PC-3 (cell line): ENCODE data around the gene QPRT.

Experiments used
- EZH2 ChIP-seq: fragments of 300-600 bp; sonication (generic); IDR thresholded peaks from one replicate; pipeline ENCODE4 v1.6.1; 2017; ENCODE audit warnings: antibody characterized with exemption, mild to moderate bottlenecking, low read length; ENCODE audit not compliant: unreplicated experiment
- EZH2phosphoT487 ChIP-seq: fragments of 300-600 bp; sonication (generic); IDR thresholded peaks from 2 replicates; pipeline ENCODE4 v1.6.1; 2018; ENCODE audit warnings: mild to moderate bottlenecking, antibody characterized with exemption, low read length, borderline replicate concordance
- TF ChIP-seq, protein P1 (sequence below): fragments of 300-600 bp; sonication (generic); conservative IDR thresholded peaks from 2 replicates; pipeline ENCODE4 v1.5.1; 2017; ENCODE audit warnings: antibody characterized with exemption, low read depth, mild to moderate bottlenecking, low read length

DNA sequence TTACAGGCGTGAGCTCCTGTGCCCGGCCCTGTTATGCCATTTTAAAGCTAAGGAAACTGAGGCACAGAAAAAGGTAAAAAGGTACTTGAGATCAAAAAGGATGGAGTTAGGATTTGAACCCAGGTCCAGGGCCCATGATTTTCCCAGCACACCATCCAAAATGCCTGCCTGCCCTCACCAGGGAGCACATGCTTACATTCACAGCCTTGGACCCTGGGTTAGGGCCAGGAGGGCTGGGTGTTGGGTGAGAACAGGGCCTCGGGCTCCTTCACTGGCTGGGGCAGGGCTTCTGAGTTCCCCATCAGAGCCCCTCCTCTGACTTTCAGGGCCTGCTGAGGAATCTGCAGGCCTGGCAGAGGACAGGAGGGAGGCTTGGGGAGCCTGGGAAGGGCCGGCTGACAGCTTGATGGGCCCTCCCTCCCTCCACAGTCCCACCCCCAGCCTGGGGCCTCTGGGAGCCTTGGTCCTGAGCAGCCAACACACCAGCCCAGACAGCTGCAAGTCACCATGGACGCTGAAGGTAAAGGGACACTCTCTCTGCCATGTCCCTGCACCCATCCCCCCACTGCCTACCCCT, at the start of gene QPRT:
- TF ChIP-seq, protein P1, sequence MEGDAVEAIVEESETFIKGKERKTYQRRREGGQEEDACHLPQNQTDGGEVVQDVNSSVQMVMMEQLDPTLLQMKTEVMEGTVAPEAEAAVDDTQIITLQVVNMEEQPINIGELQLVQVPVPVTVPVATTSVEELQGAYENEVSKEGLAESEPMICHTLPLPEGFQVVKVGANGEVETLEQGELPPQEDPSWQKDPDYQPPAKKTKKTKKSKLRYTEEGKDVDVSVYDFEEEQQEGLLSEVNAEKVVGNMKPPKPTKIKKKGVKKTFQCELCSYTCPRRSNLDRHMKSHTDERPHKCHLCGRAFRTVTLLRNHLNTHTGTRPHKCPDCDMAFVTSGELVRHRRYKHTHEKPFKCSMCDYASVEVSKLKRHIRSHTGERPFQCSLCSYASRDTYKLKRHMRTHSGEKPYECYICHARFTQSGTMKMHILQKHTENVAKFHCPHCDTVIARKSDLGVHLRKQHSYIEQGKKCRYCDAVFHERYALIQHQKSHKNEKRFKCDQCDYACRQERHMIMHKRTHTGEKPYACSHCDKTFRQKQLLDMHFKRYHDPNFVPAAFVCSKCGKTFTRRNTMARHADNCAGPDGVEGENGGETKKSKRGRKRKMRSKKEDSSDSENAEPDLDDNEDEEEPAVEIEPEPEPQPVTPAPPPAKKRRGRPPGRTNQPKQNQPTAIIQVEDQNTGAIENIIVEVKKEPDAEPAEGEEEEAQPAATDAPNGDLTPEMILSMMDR = no peak
- TF ChIP-seq EZH2 (no peak), EZH2phosphoT487 (no peak)
